OCI-LY3 (cell line): ENCODE data around the gene PRR7.
A peak's percentile ranks its signal among the peaks of the same experiment; 100 is the strongest.

Source experiments
- H2AFZ ChIP-seq: fragments of 200-600, 300-600 bp; shearing (Covaris generic); 2 replicates; pipeline ENCODE4 v1.6.0; 2014; ENCODE audit warnings: antibody characterized with exemption, low read depth, low read length
- H3K27ac ChIP-seq: fragments of 200-600, 300-600 bp; sonication (generic); 2 replicates; pipeline ENCODE4 v1.5.1; 2014; ENCODE audit warnings: mild to moderate bottlenecking, low read length, moderate library complexity, mixed read lengths
- H3K27me3 ChIP-seq: fragments of 200-600, 300-600 bp; sonication (generic); 2 replicates; pipeline ENCODE4 v1.6.1; 2014; ENCODE audit warnings: low read depth, low read length, mixed read lengths
- H3K36me3 ChIP-seq: fragments of 200-600, 300-600 bp; sonication (generic); replicated peaks from 2 replicates; pipeline ENCODE3; 2014; ENCODE audit warnings: low read depth, low read length, mixed read lengths
- H3K4me1 ChIP-seq: fragments of 300-600, 200-600 bp; sonication (generic); 2 replicates; pipeline ENCODE4 v1.6.1; 2014; ENCODE audit warnings: low read length, mixed read lengths
- H3K4me2 ChIP-seq: fragments of 200-600, 300-600 bp; sonication (generic); 2 replicates; pipeline ENCODE4 v1.6.1; 2014; ENCODE audit warnings: low read length, mixed read lengths
- H3K4me3 ChIP-seq: fragments of 300-600, 200-600 bp; sonication (generic); 2 replicates; pipeline ENCODE4 v1.5.1; 2014; ENCODE audit warnings: antibody characterized with exemption, mild to moderate bottlenecking, low read length, moderate library complexity
- H3K79me2 ChIP-seq: fragments of 300-600, 200-600 bp; shearing (Covaris generic); 2 replicates; pipeline ENCODE4 v1.6.1; 2014; ENCODE audit warnings: mild to moderate bottlenecking, low read length, mixed read lengths
- H3K9ac ChIP-seq: fragments of 300-600, 200-600 bp; shearing (Covaris generic); 2 replicates; pipeline ENCODE4 v1.6.0; 2014; ENCODE audit warnings: mild to moderate bottlenecking, low read length, moderate library complexity
- H3K9me3 ChIP-seq: fragments of 200-600, 300-600 bp; shearing (Covaris generic); 2 replicates; pipeline ENCODE4 v1.6.1; 2014; ENCODE audit warnings: low read length, mixed read lengths; ENCODE audit not compliant: insufficient read depth
- H4K20me1 ChIP-seq: fragments of 200-600, 300-600 bp; sonication (generic); 2 replicates; pipeline ENCODE4 v1.6.1; 2016; ENCODE audit warnings: low read length, mixed read lengths; ENCODE audit not compliant: insufficient read depth
- EZH2phosphoT487 ChIP-seq: fragments of 200-600 bp; shearing (Covaris generic); IDR thresholded peaks from 2 replicates; pipeline ENCODE4 v1.6.1; 2018; ENCODE audit warnings: antibody characterized with exemption, mixed run types, low read depth
- TF ChIP-seq, protein P1 (sequence below): fragments of 200-600, 300-600 bp; sonication (generic); IDR thresholded peaks from 2 replicates; pipeline ENCODE4 v1.5.1; 2014; ENCODE audit warnings: antibody characterized with exemption, low read length, low read depth

PRR7 gene

GRCh38 chr5:177445052-177445916, 1.3 kb upstream of the PRR7 start:
- Histone ChIP-seq H3K4me2 (peak overlapping the region; percentile 100), H3K27ac (no peak overlapping the region), H3K27me3 (no peaks in the 10 kb centered on the region), H3K4me3 (peak overlapping the region; percentile 81), H2AFZ (no peak overlapping the region), H3K9me3 (no peaks in the 10 kb centered on the region), H4K20me1 (no peaks in the 10 kb centered on the region), H3K79me2 (no peaks in the 10 kb centered on the region), H3K4me1 (peaks cover 35% of the 10 kb centered on the region), H3K9ac (peak overlapping the region; percentile 78), H3K36me3 (no peaks in the 10 kb centered on the region)
- TF ChIP-seq, protein P1, sequence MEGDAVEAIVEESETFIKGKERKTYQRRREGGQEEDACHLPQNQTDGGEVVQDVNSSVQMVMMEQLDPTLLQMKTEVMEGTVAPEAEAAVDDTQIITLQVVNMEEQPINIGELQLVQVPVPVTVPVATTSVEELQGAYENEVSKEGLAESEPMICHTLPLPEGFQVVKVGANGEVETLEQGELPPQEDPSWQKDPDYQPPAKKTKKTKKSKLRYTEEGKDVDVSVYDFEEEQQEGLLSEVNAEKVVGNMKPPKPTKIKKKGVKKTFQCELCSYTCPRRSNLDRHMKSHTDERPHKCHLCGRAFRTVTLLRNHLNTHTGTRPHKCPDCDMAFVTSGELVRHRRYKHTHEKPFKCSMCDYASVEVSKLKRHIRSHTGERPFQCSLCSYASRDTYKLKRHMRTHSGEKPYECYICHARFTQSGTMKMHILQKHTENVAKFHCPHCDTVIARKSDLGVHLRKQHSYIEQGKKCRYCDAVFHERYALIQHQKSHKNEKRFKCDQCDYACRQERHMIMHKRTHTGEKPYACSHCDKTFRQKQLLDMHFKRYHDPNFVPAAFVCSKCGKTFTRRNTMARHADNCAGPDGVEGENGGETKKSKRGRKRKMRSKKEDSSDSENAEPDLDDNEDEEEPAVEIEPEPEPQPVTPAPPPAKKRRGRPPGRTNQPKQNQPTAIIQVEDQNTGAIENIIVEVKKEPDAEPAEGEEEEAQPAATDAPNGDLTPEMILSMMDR, result no peak
- no peak for TF ChIP-seq EZH2phosphoT487

GRCh38 chr5:177445917-177446199, 756 bp upstream of the PRR7 start:
- Histone ChIP-seq H3K79me2 (no peaks in the 10 kb centered on the region), H3K9me3 (no peaks in the 10 kb centered on the region), H3K36me3 (no peaks in the 10 kb centered on the region), H3K9ac (peak overlapping the region; percentile 78), H3K27ac (no peak overlapping the region), H4K20me1 (no peaks in the 10 kb centered on the region), H3K27me3 (no peaks in the 10 kb centered on the region), H2AFZ (0 out of 2 replicates have a peak overlapping the region, but pooled peaks have one; percentile 47), H3K4me2 (peak overlapping the region; percentile 100), H3K4me3 (peak overlapping the region; percentile 81), H3K4me1 (peaks cover 35% of the 10 kb centered on the region)
- no peak for TF ChIP-seq EZH2phosphoT487
- TF ChIP-seq, protein P1, result no peak

DNA sequence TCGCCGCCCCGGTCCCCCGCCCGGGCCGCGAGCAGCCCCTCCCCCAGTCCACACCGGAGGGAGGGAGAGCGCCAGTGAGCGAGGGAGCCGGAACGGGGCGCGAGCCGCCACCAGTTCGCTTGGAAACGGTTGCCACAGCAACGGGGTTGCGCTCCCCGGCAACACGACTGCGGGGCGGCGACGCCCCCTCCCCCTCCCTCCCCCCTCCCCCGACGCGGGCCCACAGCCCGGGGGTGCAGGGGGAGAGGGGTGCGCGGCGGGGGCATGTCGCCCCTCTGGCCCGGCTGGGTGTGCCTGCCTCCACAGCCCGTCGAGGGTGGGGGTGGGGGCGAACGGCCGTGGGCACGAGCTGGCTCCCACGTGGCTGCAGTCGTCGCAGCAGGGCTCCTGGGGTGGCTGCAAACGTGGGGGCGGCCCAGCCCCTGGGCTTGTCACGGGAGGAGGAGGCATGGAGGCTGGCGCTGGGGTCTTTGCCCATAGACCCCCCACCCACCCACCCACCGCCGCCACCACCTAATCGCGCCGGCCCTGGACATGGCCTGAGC, 524 bp downstream of the PRR7 start:
- Histone ChIP-seq H4K20me1 (no peaks in the 10 kb centered on the region), H3K4me2 (peak overlapping the region; percentile 82), H3K27ac (no peak overlapping the region), H3K4me1 (peaks cover 35% of the 10 kb centered on the region), H3K9me3 (no peaks in the 10 kb centered on the region), H3K9ac (peak overlapping the region; percentile 78), H3K27me3 (no peaks in the 10 kb centered on the region), H2AFZ (no peak overlapping the region), H3K4me3 (peak overlapping the region; percentile 81), H3K79me2 (no peaks in the 10 kb centered on the region), H3K36me3 (no peaks in the 10 kb centered on the region)
- TF ChIP-seq, protein P1, result no peak
- no peak for TF ChIP-seq EZH2phosphoT487

GRCh38 chr5:177447611-177448243, 1.1 kb downstream of the PRR7 start:
- TF ChIP-seq EZH2phosphoT487, result no peak
- TF ChIP-seq, protein P1, result no peak
- peaks cover 35% of the 10 kb centered on the region for H3K4me1 ChIP-seq
- peak overlapping the region; percentile 58 for H3K4me3 ChIP-seq
- H3K27me3 ChIP-seq, result no peaks in the 10 kb centered on the region
- no peaks in the 10 kb centered on the region for H3K79me2 ChIP-seq
- no peak overlapping the region for H3K9ac ChIP-seq
- H2AFZ ChIP-seq, result no peak overlapping the region
- no peaks in the 10 kb centered on the region for H3K9me3 ChIP-seq
- H3K36me3 ChIP-seq, result no peaks in the 10 kb centered on the region
- no peak overlapping the region for H3K27ac ChIP-seq
- H3K4me2 ChIP-seq, result peak overlapping the region; percentile 64
- 0 out of 2 replicates have a peak, but pooled peaks cover 2% of the 10 kb centered on the region for H4K20me1 ChIP-seq
